SK-N-SH (cell line): ENCODE results near the gene USB1. TPM values are rescaled to one million over a fixed set of nuclear protein-coding genes. Genes with fewer than 3 reads are reported as not detected.

Experiments used
- CTCF ChIA-PET: fragments of 300-600, 350-600 bp; formaldehyde crosslinking; extraction: SDS; loops from one replicate; lab custom pipeline; 2021; lab: Yijun Ruan, JAX
- POLR2A ChIA-PET: fragments of 350-600 bp; sonication (Branson Sonifier 250); formaldehyde crosslinking; extraction: SDS; loops from one replicate; lab custom pipeline; 2020; ENCODE audit warnings: antibody characterized with exemption, inconsistent platforms; lab: Yijun Ruan, JAX
- DNase-seq: peaks from one replicate; pipeline ENCODE4 v3.0.0; 2012
- H2AFZ ChIP-seq: fragments of 200-600 bp; sonication (generic); 2 replicates; pipeline ENCODE4 v1.8.1; 2016; ENCODE audit warnings: antibody characterized with exemption, mild to moderate bottlenecking, low read depth
- H3F3A ChIP-seq: fragments of 200-600 bp; sonication (generic); replicated peaks from 2 replicates; pipeline ENCODE3; 2016; ENCODE audit warnings: antibody characterized with exemption, mild to moderate bottlenecking; ENCODE audit not compliant: insufficient read depth
- H3K27ac ChIP-seq, 2 experiments: fragments of 200-500 bp in 1 of 2; fragments of 200-600 bp in 1 of 2; sonication (Bioruptor generic) in 1 of 2; sonication (generic), shearing (Covaris generic) in 1 of 2; 2 replicates each; pipeline versions ENCODE4 v1.5.1 to v1.6.1; 2014 to 2016; ENCODE audit warnings: low read depth in 2 of 2, inconsistent platforms in 1 of 2, low read length in 1 of 2, mild to moderate bottlenecking in 1 of 2, mixed read lengths in 1 of 2
- H3K27me3 ChIP-seq: fragments of 200-600 bp; sonication (generic), shearing (Covaris generic); 2 replicates; pipeline ENCODE4 v1.6.1; 2016; ENCODE audit warnings: mixed run types; ENCODE audit not compliant: insufficient read depth
- H3K36me3 ChIP-seq, 2 experiments: fragments of 200-500 bp in 1 of 2; fragments of 200-600 bp in 1 of 2; sonication (Bioruptor generic) in 1 of 2; sonication (generic) in 1 of 2; replicated peaks in 1 of 2; 2 replicates each; pipeline versions ENCODE3 to v1.5.1; 2014 to 2016; ENCODE audit warnings: low read length in 1 of 2, mild to moderate bottlenecking in 1 of 2; ENCODE audit not compliant: insufficient read depth in 2 of 2, control insufficient read depth in 1 of 2
- H3K4me1 ChIP-seq, 2 experiments: fragments of 200-500 bp in 1 of 2; fragments of 200-600 bp in 1 of 2; sonication (Bioruptor generic) in 1 of 2; sonication (generic), shearing (Covaris generic) in 1 of 2; 2 replicates each; pipeline versions ENCODE4 v1.5.1 to v1.6.1; 2014 to 2016; ENCODE audit warnings: low read depth in 1 of 2, low read length in 1 of 2, mixed run types in 1 of 2; ENCODE audit not compliant: insufficient read depth in 2 of 2, control insufficient read depth in 1 of 2
- H3K4me2 ChIP-seq: fragments of 200-600 bp; sonication (generic), shearing (Covaris generic); 2 replicates; pipeline ENCODE4 v1.6.1; 2017; ENCODE audit warnings: mixed run types
- H3K4me3 ChIP-seq, 2 experiments: fragments of 200-500 bp in 1 of 2; fragments of 200-600 bp in 1 of 2; sonication (Bioruptor generic) in 1 of 2; sonication (generic), shearing (Covaris generic) in 1 of 2; 2 replicates each; pipeline versions ENCODE4 v1.5.1 to v1.8.1; 2014 to 2016; ENCODE audit warnings: low read depth in 2 of 2, inconsistent platforms in 1 of 2, low read length in 1 of 2, mild to moderate bottlenecking in 1 of 2, mixed read lengths in 1 of 2, moderate library complexity in 1 of 2
- H3K79me2 ChIP-seq: fragments of 200-600 bp; sonication (generic); 2 replicates; pipeline ENCODE4 v1.8.1; 2017; ENCODE audit warnings: mild to moderate bottlenecking; ENCODE audit not compliant: insufficient read depth
- H3K9ac ChIP-seq: fragments of 200-600 bp; sonication (generic); 2 replicates; pipeline ENCODE4 v1.6.1; 2017; ENCODE audit warnings: mixed run types
- H3K9me2 ChIP-seq: fragments of 200-600 bp; sonication (generic); 2 replicates; pipeline ENCODE4 v1.6.1; 2017; ENCODE audit warnings: mixed run types
- H3K9me3 ChIP-seq: fragments of 200-600 bp; sonication (generic); 2 replicates; pipeline ENCODE4 v1.6.1; 2017; ENCODE audit warnings: mixed run types, mild to moderate bottlenecking, moderate library complexity
- H4K20me1 ChIP-seq: fragments of 200-600 bp; sonication (generic); 2 replicates; pipeline ENCODE4 v1.6.1; 2017; ENCODE audit warnings: mild to moderate bottlenecking, mixed run types; ENCODE audit not compliant: insufficient read depth
- ELF1 ChIP-seq: IDR thresholded peaks from 2 replicates; pipeline ENCODE4 v1.4.0; 2012
- EZH2phosphoT487 ChIP-seq: fragments of 200-600 bp; sonication (generic); IDR thresholded peaks from 2 replicates; pipeline ENCODE4 v1.6.1; 2017; ENCODE audit warnings: low read depth, mixed run types, mild to moderate bottlenecking, antibody characterized with exemption, moderate library complexity, borderline replicate concordance
- FOXM1 ChIP-seq: IDR thresholded peaks from 2 replicates; pipeline ENCODE4 v1.4.0; 2012; ENCODE audit warnings: low read depth, mild to moderate bottlenecking
- GABPA ChIP-seq: IDR thresholded peaks from 2 replicates; pipeline ENCODE4 v1.4.0; 2012; ENCODE audit warnings: low read depth, mild to moderate bottlenecking
- GATA2 ChIP-seq: sonication (generic); formaldehyde crosslinking; IDR thresholded peaks from 2 replicates; pipeline ENCODE4 v1.5.0; 2020; ENCODE audit warnings: mild to moderate bottlenecking, missing genetic modification reagents
- JUND ChIP-seq: IDR thresholded peaks from 2 replicates; pipeline ENCODE4 v1.4.0; 2012
- NFIC ChIP-seq: IDR thresholded peaks from 2 replicates; pipeline ENCODE4 v1.4.0; 2012; ENCODE audit warnings: borderline replicate concordance
- PBX3 ChIP-seq: IDR thresholded peaks from 2 replicates; pipeline ENCODE4; 2012
- POLR2AphosphoS5 ChIP-seq: IDR thresholded peaks from 2 replicates; pipeline ENCODE4 v1.6.1; 2012; ENCODE audit warnings: low read depth, low read length
- RFX5 ChIP-seq: IDR thresholded peaks from 2 replicates; pipeline ENCODE4 v1.6.1; 2012; ENCODE audit warnings: mild to moderate bottlenecking, improper control_type of control experiment, low read length
- RXRA ChIP-seq: IDR thresholded peaks from 2 replicates; pipeline ENCODE4 v1.4.0; 2012; ENCODE audit warnings: low read depth, mild to moderate bottlenecking, borderline replicate concordance
- SIN3A ChIP-seq: IDR thresholded peaks from 2 replicates; pipeline ENCODE4 v1.6.1; 2012; ENCODE audit warnings: low read depth, mild to moderate bottlenecking, low read length, moderate library complexity, borderline replicate concordance
- TAF1 ChIP-seq: IDR thresholded peaks from 2 replicates; pipeline ENCODE4 v1.6.1; 2012; ENCODE audit warnings: low read depth, mild to moderate bottlenecking, low read length, moderate library complexity, borderline replicate concordance
- TEAD4 ChIP-seq: IDR thresholded peaks from 2 replicates; pipeline ENCODE4 v1.4.0; 2012; ENCODE audit warnings: mild to moderate bottlenecking, borderline replicate concordance; ENCODE audit not compliant: insufficient read depth
- USF1 ChIP-seq: IDR thresholded peaks from 2 replicates; pipeline ENCODE4 v1.4.0; 2012; ENCODE audit warnings: low read depth, borderline replicate concordance
- YY1 ChIP-seq: IDR thresholded peaks from 2 replicates; pipeline ENCODE4 v1.4.0; 2012; ENCODE audit warnings: low read depth, mild to moderate bottlenecking
- ZBTB33 ChIP-seq: IDR thresholded peaks from 2 replicates; pipeline ENCODE4 v1.4.0; 2012; ENCODE audit warnings: low read depth, borderline replicate concordance
- WGBS: methylation state at CpG from one replicate; pipeline ENCODE4 v1.1.6; 2017; ENCODE audit warnings: low lambda C conversion rate; 5-methylcytosine and 5-hydroxymethylcytosine counted together
- polyA plus RNA-seq, 3 experiments: library from polyadenylated mRNA; depleted of rRNA; stranded (reverse); fragments of >200 nt; gene quantifications; 2 replicates each; pipeline ENCODE4 v1.2.3, GENCODE V29; 2012
- TF ChIP-seq, protein P1 (sequence below): IDR thresholded peaks from 2 replicates; pipeline ENCODE4 v1.4.0; 2012; ENCODE audit warnings: low read depth

USB1 gene
- polyA plus RNA-seq, 1 of the 3 experiments (the other 2 are of a cell fraction): 94.1 TPM

GRCh38 chr16:57966986-57967385 lies 34.2 kb upstream of the USB1 start:
- H3K27ac ChIP-seq: no peak overlapping the region
- no peaks in the 10 kb centered on the region for H4K20me1 ChIP-seq
- CTCF ChIA-PET: interaction anchor here (0.8 to 1.3 kb wide), 2 partner anchors 13 to 67 kb away, joined by 3 to 4 read pairs; no protein-coding TSS in a partner anchor
- H3K4me1 ChIP-seq: peaks cover 0 to 3% of the 10 kb centered on the region in 2 experiments; a peak in 1 of 4 replicates
- no peaks in the 10 kb centered on the region for H3K9me3 ChIP-seq
- no peaks in the 10 kb centered on the region; the same call in 1 of the 2 replicates for H3K27me3 ChIP-seq
- WGBS: 77% methylated on average over 9 of the region's 9 CpGs
- no peaks in the 10 kb centered on the region for H3K36me3 ChIP-seq
- H3K4me3 ChIP-seq: no peak overlapping the region
- H3K9ac ChIP-seq: no peak overlapping the region
- H3K79me2 ChIP-seq: no peaks in the 10 kb centered on the region
- no peaks in the 10 kb centered on the region for H3K9me2 ChIP-seq
- H3K4me2 ChIP-seq: no peak overlapping the region
- DNase-seq: no peak
- TF ChIP-seq SIN3A (no peak), RXRA (no peak), EZH2phosphoT487 (no peak), GATA2 (no peak), YY1 (no peak), FOXM1 (no peak), USF1 (no peak), PBX3 (no peak), JUND (no peak), TEAD4 (no peak), GABPA (no peak), RFX5 (no peak), ZBTB33 (no peak)
- TF ChIP-seq, protein P1, sequence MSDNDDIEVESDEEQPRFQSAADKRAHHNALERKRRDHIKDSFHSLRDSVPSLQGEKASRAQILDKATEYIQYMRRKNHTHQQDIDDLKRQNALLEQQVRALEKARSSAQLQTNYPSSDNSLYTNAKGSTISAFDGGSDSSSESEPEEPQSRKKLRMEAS: no peak
- H3F3A ChIP-seq: no peaks in the 10 kb centered on the region
- H2AFZ ChIP-seq: no peak overlapping the region
- POLR2A ChIA-PET: no interaction called here

GRCh38 chr16:57967916-57968315 lies 33.3 kb upstream of the USB1 start:
- CTCF ChIA-PET: interaction anchor here (1.5 kb wide), 1 partner anchor 10 kb away, joined by 4 read pairs; no protein-coding TSS in a partner anchor
- DNase-seq: no peak
- no peak overlapping the region for H3K27ac ChIP-seq

More at GRCh38 chr16:57967916-57968315, 33.3 kb upstream of the USB1 start:
- H3K36me3 ChIP-seq: no peaks in the 10 kb centered on the region
- no peak overlapping the region for H2AFZ ChIP-seq
- H3K9ac ChIP-seq: no peak overlapping the region
- no peaks in the 10 kb centered on the region for H3K9me3 ChIP-seq
- H3K4me1 ChIP-seq: peaks cover 0 to 3% of the 10 kb centered on the region in 2 experiments; a peak in 1 of 4 replicates
- H3K4me2 ChIP-seq: no peak overlapping the region
- H3F3A ChIP-seq: no peaks in the 10 kb centered on the region
- H3K79me2 ChIP-seq: no peaks in the 10 kb centered on the region
- H3K27me3 ChIP-seq: no peaks in the 10 kb centered on the region; the same call in 1 of the 2 replicates
- POLR2A ChIA-PET: no interaction called here
- H4K20me1 ChIP-seq: no peaks in the 10 kb centered on the region
- H3K9me2 ChIP-seq: no peaks in the 10 kb centered on the region
- no peak for TF ChIP-seq ELF1
- TF ChIP-seq GABPA: no peak
- no peak for TF ChIP-seq YY1
- TF ChIP-seq TAF1: no peak
- no peak for TF ChIP-seq PBX3
- no peak for TF ChIP-seq NFIC
- no peak for TF ChIP-seq ZBTB33
- no peak for TF ChIP-seq POLR2AphosphoS5
- no peak overlapping the region for H3K4me3 ChIP-seq
